ENCODE data around the gene SART1.

Gene SART1, protein sequence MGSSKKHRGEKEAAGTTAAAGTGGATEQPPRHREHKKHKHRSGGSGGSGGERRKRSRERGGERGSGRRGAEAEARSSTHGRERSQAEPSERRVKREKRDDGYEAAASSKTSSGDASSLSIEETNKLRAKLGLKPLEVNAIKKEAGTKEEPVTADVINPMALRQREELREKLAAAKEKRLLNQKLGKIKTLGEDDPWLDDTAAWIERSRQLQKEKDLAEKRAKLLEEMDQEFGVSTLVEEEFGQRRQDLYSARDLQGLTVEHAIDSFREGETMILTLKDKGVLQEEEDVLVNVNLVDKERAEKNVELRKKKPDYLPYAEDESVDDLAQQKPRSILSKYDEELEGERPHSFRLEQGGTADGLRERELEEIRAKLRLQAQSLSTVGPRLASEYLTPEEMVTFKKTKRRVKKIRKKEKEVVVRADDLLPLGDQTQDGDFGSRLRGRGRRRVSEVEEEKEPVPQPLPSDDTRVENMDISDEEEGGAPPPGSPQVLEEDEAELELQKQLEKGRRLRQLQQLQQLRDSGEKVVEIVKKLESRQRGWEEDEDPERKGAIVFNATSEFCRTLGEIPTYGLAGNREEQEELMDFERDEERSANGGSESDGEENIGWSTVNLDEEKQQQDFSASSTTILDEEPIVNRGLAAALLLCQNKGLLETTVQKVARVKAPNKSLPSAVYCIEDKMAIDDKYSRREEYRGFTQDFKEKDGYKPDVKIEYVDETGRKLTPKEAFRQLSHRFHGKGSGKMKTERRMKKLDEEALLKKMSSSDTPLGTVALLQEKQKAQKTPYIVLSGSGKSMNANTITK

GRCh38 chr11:65961267-65962140 is at the start of gene SART1:
SART1 (plus strand) TSS chr11:65961734; CDS start chr11:65961781, 47 bp downstream.
- DNase-seq = peak; percentile 97

DNA sequence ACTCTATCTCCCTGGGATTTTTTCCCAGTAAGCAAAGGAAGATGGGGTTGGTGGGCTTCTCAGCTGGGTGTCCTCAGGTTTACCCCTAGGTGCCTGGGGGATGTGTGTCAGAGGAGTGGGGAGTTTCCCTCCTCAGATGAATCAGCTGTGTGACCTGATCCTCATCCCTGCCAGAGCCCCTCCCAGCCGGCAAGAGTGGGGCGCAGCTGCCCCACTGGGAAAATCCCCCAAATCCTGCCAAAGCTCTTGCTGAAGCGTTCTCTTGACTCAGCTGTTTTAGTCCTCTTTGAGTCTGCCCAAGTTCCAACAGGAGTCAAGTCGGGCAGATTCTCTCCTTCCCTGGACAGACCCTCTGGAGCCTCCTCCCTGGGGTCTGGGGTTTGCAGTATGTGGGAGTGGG is 48.7 kb upstream of the SART1 start:
- DNase-seq = no peak

GRCh38 chr11:65915101-65915820 is 46.3 kb upstream of the SART1 start:
- DNase-seq = no peak

GRCh38 chr11:65915821-65916251 is 45.7 kb upstream of the SART1 start:
- DNase-seq = peak; percentile 32

DNA sequence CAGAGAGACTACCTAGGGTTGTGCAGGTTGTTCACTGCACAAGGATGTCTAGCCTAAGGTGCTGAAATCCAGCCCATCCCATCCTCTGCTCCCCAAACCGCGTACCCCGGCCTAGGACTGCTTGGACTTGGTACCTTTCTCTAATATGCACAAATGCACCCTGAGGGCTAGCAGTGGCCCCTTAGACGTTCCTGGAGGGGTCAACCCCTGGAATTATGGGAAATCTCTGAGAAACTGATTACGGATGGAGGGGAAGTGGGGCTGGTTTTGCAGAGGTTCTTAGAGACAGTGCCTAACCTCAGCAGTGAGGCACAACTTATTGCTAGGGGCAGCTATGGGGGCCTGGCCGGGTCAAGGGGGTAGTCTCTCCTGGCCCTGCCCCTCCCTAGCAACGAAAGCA is 45.1 kb upstream of the SART1 start:
- DNase-seq = no peak

DNA sequence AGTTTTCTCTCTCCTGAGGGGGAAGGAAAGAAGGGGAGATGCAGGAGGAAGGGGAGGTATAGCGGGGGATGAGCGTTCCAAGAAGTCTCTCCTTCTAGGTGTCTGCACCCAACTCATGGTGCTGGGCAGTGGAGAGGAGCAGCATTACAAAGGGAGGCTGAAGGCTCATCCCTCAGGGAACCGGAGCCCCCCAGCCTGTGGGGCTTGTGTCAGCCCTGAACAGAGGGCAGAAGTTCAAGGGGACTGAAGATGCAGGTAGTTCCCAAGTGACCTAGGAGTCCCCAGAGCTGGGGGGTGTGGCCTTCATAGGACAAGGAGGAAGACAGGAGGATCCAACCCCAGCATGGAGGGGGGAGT is 44.5 kb upstream of the SART1 start:
- no peak for DNase-seq

GRCh38 chr11:65917434-65918210 is 43.9 kb upstream of the SART1 start:
- no peak for DNase-seq

GRCh38 chr11:65918211-65919140 is 43.1 kb upstream of the SART1 start, which contains the start of gene C11orf68:
C11orf68 (minus strand) TSS chr11:65919062; CDS start chr11:65919031, 31 bp downstream.
- peak; percentile 56 for DNase-seq

DNA sequence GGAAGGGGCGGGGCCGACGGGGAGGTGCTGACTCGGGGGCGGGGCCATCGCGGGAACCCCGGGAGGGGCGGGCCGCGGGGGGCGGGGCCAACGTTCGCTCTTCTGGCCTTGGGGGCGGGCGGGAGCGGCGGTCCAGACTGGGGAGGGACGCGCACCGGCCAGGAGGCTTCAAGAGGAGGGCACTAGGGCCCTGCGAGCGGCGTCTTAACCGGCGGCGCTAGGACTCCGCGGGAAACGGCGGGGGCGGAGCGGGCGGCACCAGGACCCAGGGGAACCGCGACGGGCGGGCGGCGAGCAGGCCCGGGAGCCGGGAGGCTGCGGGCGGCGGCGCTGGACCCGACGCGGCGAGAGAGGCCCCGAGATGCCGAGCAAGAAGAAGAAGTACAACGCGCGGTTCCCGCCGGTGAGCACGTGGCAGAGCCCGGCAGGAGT is 42.4 kb upstream of the SART1 start, which contains the start of gene DRAP1:
DRAP1 (plus strand) TSS at position 286 of the 432 bp plus-strand sequence; CDS start at position 362, 76 bp downstream.
- peak; percentile 99 for DNase-seq

DNA sequence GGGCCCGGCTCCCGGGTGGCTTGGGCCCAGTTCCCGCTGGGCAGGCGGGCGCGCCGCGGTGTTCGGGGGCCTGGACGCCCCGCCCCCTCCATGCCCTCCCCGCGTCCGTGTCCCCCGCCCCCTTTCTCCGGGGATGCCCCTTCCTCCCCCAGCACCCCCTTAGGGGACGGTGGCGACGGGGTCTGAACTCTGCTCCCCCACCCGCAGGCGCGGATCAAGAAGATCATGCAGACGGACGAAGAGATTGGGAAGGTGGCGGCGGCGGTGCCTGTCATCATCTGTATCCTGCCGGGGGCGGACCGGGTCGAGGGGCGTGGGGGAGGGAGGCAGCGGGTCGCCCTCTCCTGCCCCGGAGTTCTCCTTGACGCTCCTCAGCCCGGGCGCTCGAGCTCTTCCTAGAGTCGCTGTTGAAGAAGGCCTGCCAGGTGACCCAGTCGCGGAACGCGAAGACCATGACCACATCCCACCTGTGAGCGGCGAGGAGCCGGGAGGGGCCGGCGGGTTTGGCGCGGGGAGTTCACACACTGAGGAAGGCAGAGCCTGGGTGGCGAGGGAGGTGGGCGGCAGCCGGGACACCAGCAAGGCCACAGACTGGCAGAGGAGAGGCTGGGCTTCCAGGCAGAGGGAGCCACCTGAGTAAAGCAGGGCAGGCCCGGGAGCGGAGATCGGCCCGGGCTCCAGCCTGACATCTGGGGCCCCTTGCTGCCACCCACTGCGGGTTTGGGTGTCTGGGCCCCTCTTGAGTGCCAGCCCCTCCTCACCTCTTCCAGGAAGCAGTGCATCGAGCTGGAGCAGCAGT is 41.8 kb upstream of the SART1 start:
- DNase-seq = peak; percentile 68

- no peak for DNase-seq
These were observed 41.1 kb upstream of the SART1 start for GRCh38 chr11:65920372-65920802.

- no peak for DNase-seq
These were observed 40.4 kb upstream of the SART1 start for GRCh38 chr11:65921033-65921555.

DNA sequence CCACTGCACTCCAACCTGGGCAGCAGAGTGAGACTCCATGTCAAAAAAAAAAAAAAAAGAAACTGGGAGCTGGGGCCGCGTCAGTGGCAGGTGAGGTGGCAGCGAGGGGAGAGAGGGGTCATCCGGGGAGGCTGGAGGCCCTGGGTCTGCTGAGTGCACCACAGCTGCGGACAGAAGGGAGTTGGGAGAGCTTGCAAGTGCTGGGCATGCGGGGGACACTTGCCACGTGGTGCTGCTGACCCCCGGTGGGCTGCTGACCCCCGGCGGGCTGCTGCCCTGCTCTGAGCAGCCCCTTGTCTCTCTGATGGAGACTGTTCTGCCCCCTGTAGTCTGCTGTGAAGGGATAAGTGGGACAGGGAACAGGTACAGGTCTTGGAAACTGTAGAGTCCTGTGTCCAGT is 39.7 kb upstream of the SART1 start:
- DNase-seq = no peak

DNA sequence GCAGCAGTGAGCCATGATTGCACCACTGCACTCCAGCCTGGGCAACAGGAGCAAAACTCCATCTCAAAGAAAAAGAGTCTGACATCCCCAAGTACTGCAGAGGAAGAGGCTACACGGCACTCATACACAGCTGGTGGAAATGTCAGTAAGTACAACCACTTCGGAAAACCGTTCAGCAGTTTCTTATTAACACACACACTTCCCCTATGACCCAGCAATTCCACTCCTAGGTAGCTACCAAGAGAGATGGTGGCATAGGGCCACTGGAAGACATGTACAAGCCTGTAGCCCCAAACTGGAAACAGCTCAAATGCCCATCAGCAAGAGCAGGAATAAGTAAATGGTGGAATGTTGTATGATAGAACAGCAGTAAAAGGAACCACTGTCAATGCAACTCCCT is 39.0 kb upstream of the SART1 start:
- no peak for DNase-seq

GRCh38 chr11:65925397-65925796 is 36.1 kb upstream of the SART1 start:
- no peak for DNase-seq

- peak; percentile 90 for DNase-seq
These were observed 33.6 kb upstream of the SART1 start for GRCh38 chr11:65927904-65928397.

DNA sequence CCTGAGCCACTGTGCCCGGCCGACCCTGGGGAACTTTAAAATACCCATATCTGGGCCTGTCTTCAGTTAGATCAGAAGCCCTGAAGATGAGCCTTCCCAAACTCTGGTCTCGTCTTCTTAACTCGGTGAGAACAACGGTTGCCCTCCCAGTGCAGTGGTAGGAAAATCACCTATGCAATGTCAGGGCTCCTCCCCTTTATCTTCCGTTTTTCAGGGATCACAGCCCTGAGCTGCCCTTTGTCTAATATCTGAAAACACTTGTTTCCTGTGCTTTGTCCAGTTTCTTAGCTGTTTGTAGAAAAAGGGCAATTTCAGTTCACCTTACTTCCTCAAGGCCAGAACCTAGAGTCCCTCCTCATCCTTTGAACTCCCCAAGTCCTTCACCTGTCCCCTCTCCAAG is 32.9 kb upstream of the SART1 start:
- DNase-seq = no peak

DNA sequence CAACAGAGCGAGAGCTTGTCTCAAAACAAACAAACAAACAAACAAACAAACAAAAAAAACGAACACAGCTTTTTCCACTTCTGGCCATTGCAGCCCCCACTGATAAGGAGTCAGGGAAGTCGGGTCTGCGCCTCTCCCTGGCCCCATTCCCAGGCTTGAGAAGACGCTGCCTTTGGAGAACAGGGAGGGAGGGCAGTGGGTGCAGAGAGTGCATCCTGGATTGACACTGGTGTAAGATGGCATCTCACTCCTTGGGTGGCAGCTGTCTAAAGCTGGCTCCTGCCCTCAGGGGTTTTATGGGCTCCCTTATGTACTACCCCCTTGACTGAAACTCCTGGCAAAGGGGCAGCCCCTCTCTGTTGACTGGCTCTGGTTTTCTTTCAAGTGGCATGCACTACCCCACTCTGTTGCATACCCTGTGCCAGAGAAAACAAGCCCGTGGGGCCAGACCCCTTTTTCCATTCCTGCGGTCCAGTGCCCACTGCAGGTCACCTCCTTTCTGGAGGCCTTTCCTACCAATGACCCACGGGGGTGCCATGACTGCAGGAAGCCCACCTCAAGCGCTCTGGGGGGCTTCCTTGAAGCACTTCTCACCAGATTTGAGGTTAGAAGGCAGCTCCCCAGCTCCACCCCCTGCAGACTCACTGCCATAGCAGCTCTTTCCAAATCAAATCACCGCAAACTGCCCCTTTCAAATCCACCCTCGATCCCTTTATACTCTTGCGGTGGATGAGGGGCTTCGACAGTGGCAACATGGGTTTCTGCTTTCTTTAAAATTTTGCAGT is 29.6 kb upstream of the SART1 start:
- no peak for DNase-seq

All from CD4-positive, alpha-beta T cell treated with Interleukin-6 for 4 hours (primary cell).